Muscle layer of duodenum (tissue), 2 donors: ENCODE data around the gene DTX3.
"Not testable (repeated sequence)": the region's sequence is repeated elsewhere in the genome, so short reads cannot be mapped to it uniquely, and the experiment has no call there.

Source experiments
- H3K27ac ChIP-seq: one replicate; pipeline ENCODE4 v1.7.0; 2013; ENCODE audit warnings: mild to moderate bottlenecking, low read length
- H3K27me3 ChIP-seq: one replicate; pipeline ENCODE4 v1.7.0; 2013; ENCODE audit warnings: low read depth, mild to moderate bottlenecking, control low read depth, low read length
- H3K36me3 ChIP-seq, 2 donors: one replicate each; pipeline ENCODE4 v1.7.0; 2013; ENCODE audit warnings: low read length in 2 of 2, control low read depth in 1 of 2, mild to moderate bottlenecking in 1 of 2; ENCODE audit not compliant: insufficient read depth in 2 of 2, control insufficient read depth in 1 of 2
- H3K4me1 ChIP-seq, 2 donors: one replicate each; pipeline ENCODE4 v1.7.0; 2013; ENCODE audit warnings: low read length in 2 of 2, mild to moderate bottlenecking in 2 of 2, control low read depth in 1 of 2, moderate library complexity in 1 of 2; ENCODE audit not compliant: insufficient read depth in 2 of 2, control insufficient read depth in 1 of 2
- H3K4me3 ChIP-seq, 2 donors: one replicate each; pipeline ENCODE4 v1.7.0; 2013; ENCODE audit warnings: low read length in 2 of 2, low read depth in 1 of 2, mild to moderate bottlenecking in 1 of 2
- H3K9me3 ChIP-seq, 2 donors: one replicate each; pipeline ENCODE4 v1.7.0; 2013; ENCODE audit warnings: low read length in 2 of 2, control low read depth in 1 of 2, mild to moderate bottlenecking in 1 of 2; ENCODE audit not compliant: control insufficient read depth in 1 of 2
- donor health status: healthy.

DTX3 gene

GRCh38 chr12:57584050-57584449 is 20.6 kb upstream of the DTX3 start:
- Histone ChIP-seq H3K27me3 (no peaks in the 10 kb centered on the region), H3K27ac (no peak overlapping the region)

DNA sequence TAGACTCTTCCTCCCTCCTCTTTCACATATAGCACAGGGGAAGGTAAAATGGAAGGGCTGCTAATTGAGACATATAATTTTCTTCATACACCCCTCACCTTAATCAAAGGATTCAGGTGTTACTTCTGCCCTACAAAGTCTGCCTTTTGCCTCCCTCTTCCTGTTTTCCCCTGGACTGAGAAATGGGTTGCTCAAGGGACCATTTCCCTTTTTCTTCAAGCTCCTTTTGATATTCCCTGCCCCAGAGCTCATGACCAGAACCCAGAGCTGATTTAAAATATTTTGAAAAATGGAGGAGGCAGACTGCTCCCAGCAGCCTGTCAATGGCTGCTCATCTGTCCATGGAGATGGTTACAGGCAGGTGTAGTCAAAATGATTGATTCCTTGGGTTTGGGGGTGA is 19.9 kb upstream of the DTX3 start:
- Histone ChIP-seq H3K4me3 (no peak overlapping the region), H3K36me3 (peaks cover 0 to 4% of the 10 kb centered on the region in 2 donors), H3K9me3 (no peaks in the 10 kb centered on the region), H3K27ac (no peak overlapping the region), H3K27me3 (no peaks in the 10 kb centered on the region), H3K4me1 (no peaks in the 10 kb centered on the region)

More at GRCh38 chr12:57584050-57584449, 20.6 kb upstream of the DTX3 start:
- H3K4me3 ChIP-seq: no peak overlapping the region
- peaks cover 0 to 4% of the 10 kb centered on the region in 2 donors for H3K36me3 ChIP-seq
- H3K4me1 ChIP-seq: no peaks in the 10 kb centered on the region
- H3K9me3 ChIP-seq: no peaks in the 10 kb centered on the region

GRCh38 chr12:57585156-57585555 is 19.5 kb upstream of the DTX3 start:
- no peak overlapping the region for H3K4me3 ChIP-seq
- H3K27me3 ChIP-seq: no peaks in the 10 kb centered on the region
- no peak overlapping the region for H3K27ac ChIP-seq
- H3K9me3 ChIP-seq: no peaks in the 10 kb centered on the region
- H3K36me3 ChIP-seq: peaks cover 0 to 4% of the 10 kb centered on the region in 2 donors
- H3K4me1 ChIP-seq: no peaks in the 10 kb centered on the region

- no peaks in the 10 kb centered on the region for H3K27me3 ChIP-seq
- no peak overlapping the region for H3K4me3 ChIP-seq
- no peaks in the 10 kb centered on the region for H3K9me3 ChIP-seq
- H3K27ac ChIP-seq: no peak overlapping the region
- H3K36me3 ChIP-seq: peaks cover 0 to under 1% of the 10 kb centered on the region in 2 donors
- peaks cover 0 to 6% of the 10 kb centered on the region in 2 donors for H3K4me1 ChIP-seq
Measured at GRCh38 chr12:57586128-57586527, 18.5 kb upstream of the DTX3 start.

DNA sequence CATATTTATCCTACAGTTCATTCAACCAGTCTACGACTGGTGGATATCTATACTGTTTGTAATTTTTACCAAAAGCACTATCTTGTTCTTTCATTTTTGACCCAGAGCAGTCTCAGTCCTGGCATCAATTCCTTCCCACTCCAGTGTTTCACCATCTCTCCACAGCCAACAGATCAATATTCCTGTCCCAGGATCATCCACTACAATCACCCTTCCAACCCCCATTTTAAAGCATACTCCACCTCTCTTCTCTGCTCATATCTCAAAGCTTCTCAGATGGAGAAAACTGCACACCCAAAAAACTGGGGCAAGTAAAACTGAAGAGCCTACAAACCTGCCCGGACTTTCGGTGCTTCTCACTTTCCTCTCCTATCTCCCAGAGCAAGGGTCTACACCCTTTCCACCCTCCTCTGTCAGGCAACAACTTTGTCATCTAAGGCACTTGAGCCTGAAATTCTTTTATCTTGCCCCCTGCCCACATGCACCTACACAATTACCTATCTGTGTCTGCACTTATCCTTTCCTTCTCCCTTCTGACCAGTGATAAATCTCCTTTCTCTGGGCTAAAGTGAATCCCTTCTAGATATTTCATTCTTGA is 17.7 kb upstream of the DTX3 start:
- Histone ChIP-seq H3K27me3 (no peaks in the 10 kb centered on the region), H3K4me1 (peaks cover 3 to 8% of the 10 kb centered on the region in 2 donors), H3K36me3 (no peaks in the 10 kb centered on the region), H3K4me3 (no peak overlapping the region), H3K27ac (no peak overlapping the region), H3K9me3 (no peaks in the 10 kb centered on the region)

DNA sequence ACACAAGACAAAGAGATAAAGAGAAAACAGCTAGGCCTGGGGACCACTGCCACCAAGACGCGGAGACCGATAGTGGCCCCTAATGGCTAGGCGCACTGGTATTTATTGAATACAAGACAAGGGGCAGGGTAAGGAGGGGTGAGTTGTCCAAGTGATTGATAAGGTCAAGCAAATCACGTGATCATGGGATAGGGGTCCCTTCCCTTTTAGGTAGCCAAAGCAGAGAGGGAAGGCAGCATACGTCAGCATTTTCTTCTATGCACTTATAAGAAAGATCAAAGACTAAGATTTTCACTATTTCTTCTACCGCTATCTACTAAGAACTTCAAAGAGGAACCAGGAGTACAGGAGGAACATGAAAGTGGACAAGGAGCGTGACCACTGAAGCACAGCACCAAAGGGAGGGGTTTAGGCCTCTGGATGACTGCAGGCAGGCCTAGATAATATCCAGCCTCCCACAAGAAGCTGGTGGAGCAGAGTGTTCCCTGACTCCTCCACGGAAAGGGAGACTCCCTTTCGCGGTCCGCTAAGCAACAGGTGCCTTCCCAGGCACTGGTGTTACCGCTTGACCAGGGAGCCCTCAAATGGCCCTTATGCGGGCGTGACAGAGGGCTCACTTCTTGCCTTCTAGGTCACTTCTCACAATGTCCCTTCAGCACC is 15.5 kb upstream of the DTX3 start:
- not testable (repeated sequence) for H3K9me3 ChIP-seq, H3K27me3 ChIP-seq, H3K4me3 ChIP-seq, H3K36me3 ChIP-seq, H3K27ac ChIP-seq
- peaks cover 9 to 18% of the 10 kb centered on the region in 2 donors for H3K4me1 ChIP-seq

DNA sequence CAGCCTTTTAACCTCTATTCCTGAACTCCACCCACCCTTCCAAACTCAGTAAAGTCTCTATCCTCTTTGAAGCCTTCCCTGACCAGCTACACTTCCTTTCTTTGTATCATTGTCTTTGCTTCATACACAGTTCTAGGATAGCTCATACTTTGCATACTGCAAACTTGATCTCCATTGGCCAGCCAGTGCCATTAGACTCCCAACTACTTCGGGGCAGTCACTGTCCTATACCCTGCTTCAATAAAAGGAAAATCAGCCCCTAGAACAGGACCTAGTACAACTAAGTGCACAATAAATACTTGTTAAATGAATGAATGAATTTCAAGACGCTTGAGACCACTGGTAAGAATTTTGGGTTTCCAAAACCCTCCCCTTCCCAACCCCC is 14.2 kb upstream of the DTX3 start:
- peak overlapping the region; percentile 51 for H3K27ac ChIP-seq
- H3K9me3 ChIP-seq: no peaks in the 10 kb centered on the region

DNA sequence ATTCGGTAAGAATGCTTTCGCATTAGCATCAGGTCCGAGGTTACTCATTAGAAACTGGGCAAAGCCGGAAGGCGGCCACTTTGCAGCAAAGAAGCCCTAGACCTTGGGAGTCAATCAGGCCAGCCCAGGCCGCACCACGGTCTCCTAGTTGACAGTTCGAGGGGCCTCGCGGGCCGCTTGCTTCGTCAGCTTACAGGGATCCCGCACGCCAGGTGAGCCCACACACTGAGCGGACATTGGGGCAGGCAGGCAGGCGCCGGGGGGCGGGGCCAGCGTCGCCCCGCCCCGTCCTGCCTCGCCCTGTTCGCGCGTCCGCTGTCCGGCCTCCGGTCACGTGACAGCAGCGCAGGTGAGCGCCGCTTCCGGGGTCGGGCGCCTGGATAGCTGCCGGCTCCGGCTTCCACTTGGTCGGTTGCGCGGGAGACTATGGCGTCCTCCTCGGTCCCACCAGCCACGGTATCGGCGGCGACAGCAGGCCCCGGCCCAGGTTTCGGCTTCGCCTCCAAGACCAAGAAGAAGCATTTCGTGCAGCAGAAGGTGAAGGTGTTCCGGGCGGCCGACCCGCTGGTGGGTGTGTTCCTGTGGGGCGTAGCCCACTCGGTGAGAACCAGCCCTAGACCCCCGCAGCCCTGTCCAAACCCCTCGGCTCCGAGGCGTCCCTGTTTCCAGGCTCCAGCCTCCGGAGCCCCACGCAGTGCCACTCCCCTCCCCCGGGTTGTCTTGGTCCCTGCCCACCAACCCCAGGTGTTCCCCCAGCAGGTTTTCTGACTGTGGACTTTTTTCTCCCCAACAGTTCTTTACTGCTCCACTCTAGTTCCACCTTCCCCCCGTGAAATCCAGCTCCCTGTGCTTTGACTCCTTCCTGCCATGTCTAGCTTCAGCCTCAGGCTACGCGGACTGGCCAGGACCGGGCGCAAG is 13.5 kb upstream of the DTX3 start, which contains the start of gene PIP4K2C:
TSS of gene PIP4K2C (plus strand) at position 329 of the 918 bp plus-strand sequence. CDS start at position 427, 98 bp downstream.
- Histone ChIP-seq H3K27ac (peak within 1 kb of the TSS; percentile 51), H3K27me3 (no peaks in the 10 kb centered on the region), H3K4me1 (peaks cover 9 to 18% of the 10 kb centered on the region in 2 donors)

More for the DNA sequence above, 14.2 kb upstream of the DTX3 start:
- H3K4me1 ChIP-seq: peaks cover 9 to 18% of the 10 kb centered on the region in 2 donors
- peak overlapping the region; percentile 88 to 94 for H3K4me3 ChIP-seq
- no peaks in the 10 kb centered on the region for H3K27me3 ChIP-seq
- H3K36me3 ChIP-seq: peaks cover 0 to 1% of the 10 kb centered on the region in 2 donors

DNA sequence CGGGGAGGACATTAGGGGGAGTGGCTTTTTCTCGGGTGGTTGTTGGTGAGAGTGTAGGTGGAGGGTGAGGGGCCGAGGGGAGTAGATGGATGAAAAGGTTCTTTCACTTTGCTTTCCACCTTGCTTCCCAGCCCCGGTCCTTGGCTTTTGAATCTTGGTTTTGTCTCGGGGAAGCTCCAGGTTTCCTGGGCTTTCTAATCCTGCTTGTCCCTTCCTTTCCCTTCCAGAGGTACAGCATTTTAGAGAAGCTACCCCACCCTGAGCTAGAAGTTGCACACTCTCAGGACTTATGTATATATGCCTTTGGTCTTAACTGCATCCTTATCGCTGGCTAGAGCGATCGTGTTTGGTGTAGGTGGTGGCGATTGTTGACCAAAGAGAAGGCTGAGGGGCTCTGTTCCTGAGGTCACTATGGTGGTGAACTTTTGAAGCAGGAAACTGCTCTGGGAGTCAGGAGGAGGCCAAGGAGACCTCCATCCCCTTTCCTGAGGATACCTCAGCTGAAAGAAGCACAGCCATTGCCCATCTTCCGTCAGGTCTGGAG is 12.8 kb upstream of the DTX3 start:
- peak overlapping the region; percentile 88 to 94 for H3K4me3 ChIP-seq
- no peaks in the 10 kb centered on the region for H3K27me3 ChIP-seq

More for the DNA sequence above, 13.5 kb upstream of the DTX3 start, which contains the start of gene PIP4K2C:
- Histone ChIP-seq H3K36me3 (peaks cover 4 to 8% of the 10 kb centered on the region in 2 donors), H3K4me3 (peak within 1 kb of the TSS; percentile 88 to 94), H3K9me3 (no peaks in the 10 kb centered on the region)

DNA sequence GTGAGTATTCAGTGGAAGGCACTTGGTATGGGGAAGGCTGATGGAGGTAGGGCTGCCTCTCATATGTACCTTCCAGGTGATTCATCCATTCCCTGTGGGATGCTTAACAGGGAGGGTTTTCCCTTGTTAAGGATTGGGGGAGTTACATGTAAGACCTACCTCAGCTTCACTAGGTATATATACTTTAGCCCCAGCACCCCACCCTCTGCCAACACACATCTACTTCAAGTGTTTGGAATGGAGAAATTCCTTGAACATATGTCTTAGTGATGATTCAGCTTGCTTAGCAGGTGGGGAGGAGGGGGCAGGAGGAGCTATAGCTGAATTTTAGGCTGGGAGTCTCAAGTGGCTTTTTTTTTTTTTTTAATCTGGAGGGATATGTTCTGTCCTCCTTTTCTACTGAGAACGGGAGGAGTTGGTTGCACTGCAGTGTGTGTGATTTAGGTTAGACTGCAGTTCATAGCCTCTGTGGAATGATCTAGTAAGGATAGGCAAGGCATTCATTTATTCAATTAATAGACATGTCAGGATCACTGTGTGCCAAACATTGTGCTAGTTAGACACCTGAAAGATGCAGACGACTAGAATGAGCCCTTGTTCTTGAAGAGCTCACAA is 12.0 kb upstream of the DTX3 start:
- H3K4me1 ChIP-seq: peaks cover 9 to 18% of the 10 kb centered on the region in 2 donors
- H3K36me3 ChIP-seq: peaks cover 8 to 16% of the 10 kb centered on the region in 2 donors
- no peak overlapping the region for H3K27ac ChIP-seq
- no peak overlapping the region for H3K4me3 ChIP-seq
- no peaks in the 10 kb centered on the region for H3K9me3 ChIP-seq
- no peaks in the 10 kb centered on the region for H3K27me3 ChIP-seq

More for the DNA sequence above, 12.8 kb upstream of the DTX3 start:
- Histone ChIP-seq H3K27ac (peak overlapping the region; percentile 51), H3K36me3 (peaks cover 8 to 12% of the 10 kb centered on the region in 2 donors), H3K4me1 (peaks cover 9 to 18% of the 10 kb centered on the region in 2 donors), H3K9me3 (no peaks in the 10 kb centered on the region)
